NCI-H510A (cell line): Measurements from ENCODE around the gene CLCNKA.
"Not testable (repeated sequence)": the region's sequence is repeated elsewhere in the genome, so short reads cannot be mapped to it uniquely, and the experiment has no call there.

ENCODE experiments used
- DNase-seq: peaks from one replicate; lab custom pipeline; 2025; lab: John Stamatoyannopoulos, UW

Gene CLCNKA

DNA sequence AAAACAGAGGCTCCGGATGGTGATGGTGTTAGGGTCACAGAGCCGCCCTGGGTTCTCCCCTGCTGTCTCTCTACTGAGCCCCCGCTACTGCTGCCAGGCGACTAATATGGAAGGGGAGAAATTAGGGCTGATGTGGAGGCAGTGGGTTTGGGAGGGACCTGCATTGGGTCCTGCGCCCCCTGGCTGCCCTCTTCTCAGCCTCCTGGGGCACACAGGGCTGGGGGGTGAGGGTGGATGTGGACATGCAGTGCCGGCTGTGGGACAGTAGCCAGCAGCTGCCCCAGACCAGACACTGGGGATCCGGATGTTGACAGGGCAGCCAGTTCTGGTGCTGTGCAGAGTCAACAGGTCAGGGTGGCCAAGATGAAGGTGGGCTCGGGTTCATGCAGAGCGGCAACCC is 20.3 kb downstream of the CLCNKA start:
- DNase-seq, result no peak

DNA sequence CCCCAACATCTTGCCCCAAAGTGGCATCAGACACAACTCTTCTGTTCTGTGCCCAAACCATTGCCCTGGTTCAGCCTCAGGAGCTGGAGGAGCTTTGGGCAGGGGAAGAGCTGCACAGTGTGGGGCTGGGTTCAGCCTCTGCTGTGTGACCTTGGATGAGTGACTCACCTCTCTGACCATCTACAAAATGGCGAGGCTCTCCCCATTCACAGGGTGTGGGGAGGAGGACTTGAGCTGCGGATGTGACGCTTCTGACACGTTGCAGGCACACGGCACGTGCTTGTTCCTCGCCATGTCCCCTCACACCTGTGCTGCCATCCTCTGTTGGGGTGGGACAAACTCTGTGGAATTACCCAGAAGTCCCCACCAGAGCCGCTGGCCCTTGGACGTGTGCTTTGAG is 20.8 kb downstream of the CLCNKA start:
- DNase-seq, result not testable (repeated sequence)

DNA sequence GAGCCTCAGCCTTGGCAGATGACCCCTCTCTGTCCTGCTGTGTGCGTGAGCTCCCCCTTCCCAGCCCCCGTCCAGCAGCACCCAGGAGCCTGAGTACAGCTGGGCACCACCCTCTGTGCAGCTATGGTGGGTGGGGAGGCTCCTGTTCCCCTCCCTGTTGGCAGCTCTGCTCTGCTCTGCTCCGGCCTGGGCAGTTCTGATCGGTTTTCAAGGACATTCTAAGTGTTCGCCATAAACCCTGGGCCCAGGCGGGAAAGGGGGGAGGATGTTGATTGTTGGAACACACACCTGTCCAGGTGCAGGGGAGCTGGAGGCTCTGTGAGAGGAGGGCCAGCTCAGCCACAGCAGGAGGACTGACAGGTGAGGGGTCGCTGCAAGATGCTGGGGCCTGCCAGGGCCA is 21.7 kb downstream of the CLCNKA start, which contains the start of gene CLCNKB:
Gene CLCNKB, plus strand, starts transcription at position 262 of the 400 bp plus-strand sequence. CDS start 711 bp downstream, outside the sequence.
- peak; percentile 99 for DNase-seq

DNA sequence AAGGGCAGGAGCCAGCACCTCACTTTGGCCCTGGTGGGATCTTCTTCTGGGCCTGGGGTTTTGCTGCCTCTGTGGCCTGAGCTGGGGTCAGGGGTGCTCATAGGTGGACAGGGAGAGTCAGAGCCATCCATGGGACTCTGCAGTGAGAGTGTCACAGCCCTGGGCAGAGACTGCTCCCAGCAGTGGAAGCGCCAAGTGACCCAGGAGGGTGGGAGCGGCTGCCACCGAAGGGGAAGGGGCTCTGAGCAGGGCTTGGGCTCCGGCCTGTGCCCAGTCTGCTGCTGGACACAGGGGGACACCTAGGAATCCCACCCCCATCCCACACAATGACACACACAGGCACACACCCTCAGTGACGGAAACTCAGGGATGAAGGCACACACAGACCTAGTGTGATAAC is 22.1 kb downstream of the CLCNKA start:
- no peak for DNase-seq

DNA sequence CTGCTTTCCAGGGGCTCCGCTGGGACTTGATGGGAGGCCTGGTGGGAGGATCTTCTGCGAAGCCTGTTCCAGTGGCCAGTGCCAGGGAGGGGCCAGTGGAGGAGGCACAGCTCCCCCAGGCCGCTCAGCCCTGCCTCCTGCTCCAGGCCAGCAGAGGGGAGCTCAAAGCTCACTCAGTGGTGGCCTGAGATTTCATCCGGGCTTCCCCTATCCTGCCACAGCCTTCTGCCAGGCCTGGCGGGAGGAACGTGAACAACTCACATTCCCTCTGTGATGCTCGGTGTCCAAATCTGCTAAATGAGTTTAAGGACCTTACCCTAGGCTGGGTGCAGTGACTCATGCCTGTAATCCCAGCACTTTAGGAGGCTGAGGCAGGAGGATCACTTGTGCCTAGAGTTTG is 25.0 kb downstream of the CLCNKA start:
- no peak for DNase-seq

DNA sequence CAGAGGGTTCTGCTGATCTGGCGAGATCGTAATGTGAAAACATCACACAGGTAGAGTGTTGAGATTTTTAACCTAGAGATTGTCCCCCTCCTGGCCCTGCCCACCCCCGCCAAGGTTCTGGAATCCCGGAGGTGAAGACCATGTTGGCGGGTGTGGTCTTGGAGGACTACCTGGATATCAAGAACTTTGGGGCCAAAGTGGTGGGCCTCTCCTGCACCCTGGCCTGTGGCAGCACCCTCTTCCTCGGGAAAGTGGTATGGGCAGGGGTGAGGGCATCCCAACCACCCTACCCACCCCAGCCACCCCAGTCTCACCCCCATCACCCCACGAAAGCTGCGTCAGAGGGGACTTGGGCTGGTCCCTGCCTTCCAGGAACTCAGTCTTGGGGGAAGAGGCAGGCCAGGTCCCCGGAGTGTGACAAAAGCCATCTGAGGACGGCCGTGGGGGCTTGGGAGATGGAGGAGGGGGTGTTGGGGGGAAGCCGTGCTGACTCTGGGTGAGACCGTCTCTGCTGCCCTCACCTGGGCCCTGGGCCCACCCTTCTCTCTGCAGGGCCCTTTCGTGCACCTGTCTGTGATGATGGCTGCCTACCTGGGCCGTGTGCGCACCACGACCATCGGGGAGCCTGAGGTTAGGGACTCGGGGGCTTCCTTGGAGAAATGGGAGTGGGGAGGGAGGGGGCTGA is 26.1 kb downstream of the CLCNKA start:
- DNase-seq, result no peak

DNA sequence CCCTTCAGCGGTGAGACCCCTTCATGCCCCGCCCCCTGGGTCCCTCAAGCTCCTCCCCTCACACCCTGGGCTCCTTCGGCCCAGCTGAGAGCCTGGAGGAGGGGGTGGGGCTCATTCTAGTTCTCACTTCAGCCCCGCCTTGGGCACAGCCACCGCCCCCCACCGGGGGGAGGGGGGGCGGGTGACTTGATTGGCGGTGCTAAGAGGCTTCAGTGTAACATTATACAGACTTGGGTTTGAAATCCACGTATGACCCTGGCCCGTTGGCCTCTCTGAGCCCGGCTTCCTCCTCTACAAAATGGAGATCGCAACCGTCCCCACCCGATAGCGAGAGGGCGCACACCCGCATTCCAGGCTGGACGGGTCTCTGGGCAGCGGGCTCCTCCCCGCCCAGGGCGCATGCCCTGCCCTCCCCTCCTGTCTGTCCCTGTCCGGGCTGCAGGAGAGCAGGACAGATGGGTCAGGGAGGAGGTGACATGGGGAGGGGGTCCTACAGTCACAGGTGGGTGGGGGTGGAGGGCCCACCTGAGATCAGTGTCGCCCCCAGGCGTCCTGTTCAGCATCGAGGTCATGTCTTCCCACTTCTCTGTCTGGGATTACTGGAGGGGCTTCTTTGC is 26.8 kb downstream of the CLCNKA start:
- peak; percentile 48 for DNase-seq

DNA sequence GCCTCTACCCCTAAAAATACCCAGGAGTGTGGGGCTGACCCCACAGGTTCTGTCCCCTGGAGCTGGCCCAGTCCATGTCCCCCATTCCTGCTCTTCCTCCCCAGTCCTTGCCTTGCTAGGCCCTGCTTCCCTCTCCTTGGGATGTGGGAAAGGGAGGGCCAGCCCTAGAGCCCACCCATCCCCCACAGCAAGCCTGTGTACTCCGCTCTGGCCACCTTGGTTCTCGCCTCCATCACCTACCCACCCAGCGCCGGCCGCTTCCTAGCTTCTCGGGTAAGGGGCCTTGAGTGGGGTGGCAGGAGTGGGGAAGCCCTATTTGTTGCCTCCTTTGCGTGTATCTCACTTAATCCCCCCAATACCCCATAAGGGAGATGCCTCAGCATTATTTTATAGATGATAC is 28.5 kb downstream of the CLCNKA start:
- no peak for DNase-seq

DNA sequence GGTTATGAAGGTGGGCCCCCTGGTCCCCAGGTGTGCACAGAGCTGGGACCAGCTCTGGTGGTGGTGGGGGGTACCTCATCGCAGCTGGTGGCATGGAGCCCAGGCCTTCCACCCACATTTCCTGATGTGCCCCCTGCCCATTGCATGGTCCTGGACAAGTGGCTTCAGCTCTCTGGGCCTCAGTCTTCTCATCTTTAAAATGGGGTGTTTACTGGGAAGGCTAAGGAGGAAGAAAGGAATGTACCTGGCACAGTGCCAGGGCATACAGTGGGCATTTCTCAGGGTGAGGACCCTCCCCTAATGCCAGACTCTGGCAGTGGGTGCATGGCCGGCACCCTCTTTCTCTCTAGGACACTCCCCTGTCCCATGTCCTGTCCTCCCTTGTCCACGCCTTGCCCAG is 29.2 kb downstream of the CLCNKA start:
- DNase-seq, result no peak

DNA sequence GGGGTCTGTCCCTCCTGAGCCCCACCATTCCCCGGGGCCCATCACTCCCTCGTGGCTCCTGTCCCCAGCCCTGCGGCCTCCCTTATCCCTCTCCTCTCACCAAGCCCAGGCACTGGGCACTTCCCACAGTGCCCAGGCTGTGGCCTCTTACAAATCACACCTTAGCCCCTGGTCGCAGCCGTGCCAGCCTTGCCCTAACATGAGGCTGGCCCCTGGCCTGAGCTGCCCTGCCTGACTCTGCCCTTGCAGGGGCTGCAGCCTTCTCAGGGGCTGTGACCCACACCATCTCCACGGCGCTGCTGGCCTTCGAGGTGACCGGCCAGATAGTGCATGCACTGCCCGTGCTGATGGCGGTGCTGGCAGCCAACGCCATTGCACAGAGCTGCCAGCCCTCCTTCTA is 30.1 kb downstream of the CLCNKA start:
- not testable (repeated sequence) for DNase-seq

DNA sequence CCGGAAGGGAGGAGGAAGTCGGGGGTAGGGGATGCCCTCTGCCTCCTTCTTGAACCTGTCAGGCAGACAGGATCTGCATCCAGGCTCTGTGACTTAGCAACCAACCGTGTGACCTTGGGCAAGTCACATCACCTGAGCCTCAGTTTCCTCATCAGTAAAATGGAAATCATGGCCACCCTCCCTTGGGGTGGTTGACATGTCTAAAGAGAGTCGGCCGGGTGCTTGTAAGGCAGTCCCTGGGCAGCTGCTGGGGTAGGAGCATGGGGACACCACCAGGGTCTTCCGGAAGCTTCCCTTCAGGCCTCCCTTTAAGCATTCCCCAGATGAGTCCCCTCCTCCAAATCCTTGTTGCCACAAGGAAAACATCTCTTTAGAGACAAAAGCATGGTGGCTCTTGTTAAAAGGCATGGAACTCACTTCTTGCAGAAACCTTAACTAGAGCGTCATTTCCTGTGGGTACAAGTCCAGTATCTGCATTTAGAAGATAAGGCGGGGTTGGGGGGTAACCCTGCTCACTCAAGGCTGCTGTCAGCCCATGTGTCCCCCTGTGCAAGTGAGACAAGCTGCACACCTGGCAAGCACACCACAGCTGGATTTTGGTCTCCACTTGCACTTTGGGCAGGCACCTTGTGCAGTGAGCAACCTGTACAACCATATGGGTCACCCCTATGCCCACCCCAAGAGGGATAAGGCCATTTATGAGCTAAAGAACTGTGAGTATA is 32.1 kb downstream of the CLCNKA start:
- no peak for DNase-seq

DNA sequence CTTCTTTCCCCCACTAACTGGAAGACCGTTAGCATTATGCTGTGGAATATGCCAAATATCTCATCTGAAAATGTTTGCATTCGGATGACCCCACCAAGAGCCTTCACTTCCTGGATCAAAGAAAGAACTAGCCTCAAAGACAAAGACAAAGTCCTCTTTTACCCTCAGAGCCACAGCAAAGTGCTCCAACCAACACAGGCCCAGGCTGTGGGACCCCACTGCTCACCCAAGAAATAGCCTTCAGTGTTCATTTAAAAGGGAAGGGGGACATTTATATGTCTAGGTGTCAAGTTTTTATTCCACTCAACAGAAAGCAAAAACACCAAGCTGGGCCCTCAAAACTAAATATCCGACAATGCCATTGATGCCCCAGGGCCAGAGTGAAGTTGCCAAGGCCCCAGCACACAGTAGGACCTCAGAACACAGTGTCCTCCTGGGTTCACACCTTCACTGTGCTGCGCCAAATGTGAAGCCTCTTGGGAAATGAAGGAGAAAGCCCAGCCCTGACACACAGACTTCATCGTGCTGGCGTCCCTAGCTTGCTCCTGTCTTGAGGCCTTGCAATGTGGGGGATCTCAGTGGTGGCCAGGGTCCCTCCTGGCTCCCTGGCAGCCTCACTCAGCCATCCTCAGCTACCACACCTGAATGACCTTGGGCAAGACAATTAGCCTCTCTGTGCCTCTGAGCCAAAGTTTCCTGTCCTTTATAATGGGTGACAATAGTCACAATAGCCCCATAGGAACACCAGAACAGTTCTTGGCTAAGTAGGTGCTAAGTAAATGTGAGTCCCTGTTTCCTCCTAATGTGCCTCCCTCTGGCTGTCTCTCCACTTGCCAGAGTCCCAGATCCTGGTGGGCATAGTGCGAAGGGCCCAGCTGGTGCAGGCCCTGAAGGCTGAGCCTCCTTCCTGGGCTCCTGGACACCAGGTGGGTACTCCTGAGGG is 33.0 kb downstream of the CLCNKA start:
- no peak for DNase-seq

DNA sequence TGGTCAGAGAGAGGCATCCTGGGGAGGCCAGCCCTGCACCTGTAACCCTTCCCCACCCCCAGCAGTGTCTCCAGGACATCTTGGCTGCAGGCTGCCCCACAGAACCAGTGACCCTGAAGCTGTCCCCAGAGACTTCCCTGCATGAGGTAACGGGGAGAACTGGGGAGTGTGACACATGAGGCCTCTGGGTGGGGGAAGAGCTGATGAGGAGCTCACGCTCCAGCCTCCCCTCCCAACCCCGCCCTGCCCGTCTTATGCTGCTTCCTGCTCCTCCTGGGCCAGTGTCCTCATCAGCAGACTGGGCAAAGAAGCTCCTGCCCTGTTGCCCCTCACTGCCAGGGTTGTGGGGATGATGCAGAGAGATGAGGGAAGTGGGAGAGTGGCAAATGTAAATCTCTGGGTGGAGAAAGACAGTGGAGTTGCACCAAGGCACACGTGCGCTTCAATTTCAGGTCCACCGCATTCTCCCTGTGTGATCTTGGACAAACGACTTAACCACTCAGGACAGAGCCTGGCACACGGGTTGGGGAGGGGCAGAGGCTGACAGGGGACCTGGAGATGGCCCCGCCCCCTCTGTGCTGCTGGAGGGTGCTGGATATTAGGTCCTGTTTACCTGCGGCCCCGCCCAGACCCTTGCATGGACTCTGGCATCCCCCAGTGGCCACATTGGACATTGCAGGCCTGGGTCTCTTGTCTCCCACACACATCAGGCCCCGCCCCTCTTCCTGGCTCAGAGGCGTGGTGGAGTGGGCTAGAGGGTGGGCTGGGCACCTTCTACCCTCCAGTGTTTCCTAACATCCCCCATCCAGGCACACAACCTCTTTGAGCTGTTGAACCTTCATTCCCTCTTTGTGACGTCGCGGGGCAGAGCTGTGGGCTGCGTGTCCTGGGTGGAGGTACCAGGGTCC is 34.0 kb downstream of the CLCNKA start:
- DNase-seq, result peak; percentile 97

DNA sequence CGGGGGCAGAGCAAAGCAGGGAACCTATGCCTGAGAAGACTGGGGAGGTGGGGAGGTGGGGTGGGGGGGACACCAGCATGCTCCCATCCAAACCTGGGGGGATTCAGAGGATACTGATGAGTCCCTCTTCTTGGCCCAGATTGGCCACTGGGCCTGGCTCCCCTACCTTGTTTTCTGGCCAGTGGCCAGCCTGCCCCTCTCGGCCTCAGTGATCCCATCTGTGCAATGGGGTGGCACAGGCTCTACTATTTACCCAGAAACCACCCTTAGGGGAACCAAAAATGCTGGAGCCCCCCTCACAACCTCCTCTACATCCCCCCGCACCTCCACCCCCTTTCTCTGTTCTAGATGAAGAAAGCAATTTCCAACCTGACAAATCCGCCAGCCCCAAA is 34.7 kb downstream of the CLCNKA start:
- not testable (repeated sequence) for DNase-seq

DNA sequence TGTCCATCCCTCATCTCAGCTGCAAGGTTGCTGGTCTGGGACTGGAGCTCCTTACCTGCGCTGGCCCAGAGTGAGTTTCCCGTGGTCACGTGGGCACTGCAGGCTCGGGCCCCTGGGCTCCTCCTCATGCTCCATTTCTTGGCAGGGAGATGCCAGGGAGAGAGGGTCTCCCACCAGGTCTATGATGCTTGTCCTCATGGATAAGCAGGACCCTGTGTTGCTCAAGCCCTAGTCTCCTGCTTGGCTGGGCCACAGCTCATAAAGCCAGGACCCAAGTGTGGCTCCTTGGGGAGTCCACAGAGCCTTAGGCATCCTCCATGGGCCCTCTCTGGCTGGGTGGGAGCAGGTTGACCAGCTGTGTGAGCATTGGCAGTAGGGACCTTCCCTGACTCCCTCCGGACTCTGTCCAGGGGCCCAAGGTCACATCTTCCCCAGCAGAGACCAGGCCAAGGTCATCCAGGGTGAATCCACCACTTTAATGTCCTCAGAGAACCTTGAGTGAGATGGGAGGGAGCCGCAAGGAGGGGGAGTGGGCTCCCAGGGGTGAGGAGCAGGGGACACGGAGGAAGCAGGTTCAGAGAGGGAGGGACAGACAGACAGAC is 35.6 kb downstream of the CLCNKA start:
- DNase-seq, result not testable (repeated sequence)

DNA sequence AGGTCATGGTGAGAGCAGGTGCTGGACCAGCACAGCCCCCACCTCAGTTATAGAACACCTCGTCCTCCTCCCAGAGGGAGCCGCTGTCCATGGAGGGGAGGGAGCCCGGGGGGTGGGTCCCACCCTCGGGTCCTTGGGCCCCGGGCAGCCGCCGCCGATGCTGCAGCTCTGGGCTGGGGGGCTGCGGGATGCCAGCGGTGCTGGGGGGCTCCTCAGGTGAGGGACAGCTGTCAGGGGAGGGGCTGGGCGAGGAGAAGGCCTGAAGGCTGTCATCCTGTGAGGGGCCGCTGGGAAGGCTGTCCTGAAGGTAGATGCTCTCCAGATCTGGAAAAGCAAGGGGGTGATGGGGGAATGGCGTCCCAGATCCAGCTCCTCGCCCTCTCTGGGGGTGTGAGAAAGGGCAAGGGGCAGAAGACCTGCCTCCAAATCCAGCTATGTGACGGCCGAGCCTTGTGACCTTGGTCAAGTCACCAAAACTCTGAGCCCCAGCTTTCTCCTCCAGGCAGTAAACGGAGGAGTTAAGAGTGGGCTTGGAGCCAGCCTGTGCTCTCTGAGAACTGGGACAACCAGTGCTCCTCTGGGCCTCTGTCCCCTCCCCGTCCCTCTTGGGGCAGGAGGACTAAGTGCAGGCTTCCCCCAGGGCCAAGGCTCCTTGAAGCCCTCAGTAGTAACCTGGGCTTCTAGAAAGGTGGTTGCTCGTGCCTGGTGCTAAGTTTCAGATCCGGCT is 36.7 kb downstream of the CLCNKA start:
- not testable (repeated sequence) for DNase-seq

DNA sequence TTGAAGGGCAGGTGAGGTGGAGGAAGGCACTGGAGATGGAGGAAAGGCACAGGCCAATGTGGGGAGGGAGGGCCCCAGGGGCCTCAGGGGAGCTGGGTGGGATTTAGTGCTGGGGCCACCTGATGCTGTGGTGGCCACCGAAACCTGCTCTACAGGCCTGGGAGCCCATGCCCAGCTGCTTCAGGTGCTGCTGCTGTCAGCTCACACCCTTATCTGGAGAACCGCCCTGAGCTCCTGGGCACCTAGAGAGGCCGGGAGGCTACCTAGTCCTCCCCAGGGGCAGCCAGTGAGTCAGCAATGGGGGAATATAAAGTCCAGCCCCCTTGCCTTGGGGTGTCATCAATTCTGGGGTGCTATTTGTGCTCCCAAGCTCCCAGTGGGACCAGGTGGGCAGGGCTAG is 39.4 kb downstream of the CLCNKA start:
- DNase-seq, result no peak

DNA sequence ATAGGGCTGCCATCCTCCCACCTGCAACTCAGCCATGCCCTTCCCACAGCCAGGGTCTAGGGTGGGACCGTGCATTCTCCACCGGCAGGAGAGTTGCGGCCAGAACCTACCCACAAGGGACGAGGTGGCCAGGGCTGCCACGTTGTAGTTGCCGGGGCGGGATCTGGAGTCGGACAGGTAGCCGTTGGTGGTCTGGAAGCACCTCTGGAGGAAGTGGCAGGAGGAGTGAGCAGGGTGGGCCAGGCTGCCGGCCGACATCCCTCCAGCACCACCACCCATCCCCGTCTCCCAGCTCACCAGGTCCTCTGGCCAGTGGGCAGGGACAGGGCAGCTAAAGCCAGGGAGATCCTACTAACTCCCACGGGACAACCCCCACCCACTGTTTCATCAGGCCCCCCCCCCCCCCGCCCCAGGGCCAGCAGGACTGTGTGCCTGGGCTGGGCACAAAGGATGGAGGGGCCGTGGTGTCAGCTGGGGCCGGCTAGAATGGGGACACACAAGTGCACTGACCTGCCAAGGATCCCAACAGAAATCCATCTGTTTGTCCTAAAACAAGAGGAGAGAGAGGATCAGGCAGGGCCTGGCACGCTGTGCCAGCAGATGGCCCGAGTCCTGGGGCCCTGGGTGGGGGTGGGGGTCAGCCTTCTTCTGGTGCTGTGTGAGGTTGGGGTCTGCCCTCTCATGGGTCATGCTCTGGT is 40.3 kb downstream of the CLCNKA start:
- DNase-seq, result not testable (repeated sequence)

DNA sequence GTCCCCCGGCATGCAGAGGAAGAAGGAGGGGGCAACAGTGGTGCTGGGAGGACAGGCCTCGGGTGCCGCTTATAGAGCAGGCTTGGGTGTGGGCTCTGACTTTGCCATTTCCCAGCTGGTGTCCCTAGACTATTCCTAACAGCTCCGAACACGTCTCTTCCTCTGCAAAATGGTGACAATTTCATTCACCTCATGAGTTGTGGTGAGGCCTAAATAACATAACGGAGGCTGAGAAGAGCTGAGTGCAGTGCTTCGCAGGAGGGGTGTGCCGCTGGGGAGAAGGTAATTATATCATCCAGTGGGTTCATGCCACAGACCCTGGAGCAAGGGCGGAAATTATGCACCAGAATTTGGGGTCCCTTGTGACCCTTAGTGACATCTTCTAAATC is 40.8 kb downstream of the CLCNKA start:
- not testable (repeated sequence) for DNase-seq
